SK-N-SH treated with all-trans-retinoic acid at 6 μM for 48 hours (cell line): ENCODE data around the gene AHSA1.

ENCODE experiments used
- ATAC-seq: fragments of 200-7000 bp; cut with Tn5 transposase; 3 replicates; pipeline ENCODE4 v1.9.1; 2020; ENCODE audit warnings: mild to moderate bottlenecking, moderate library complexity
- CSDC2 ChIP-seq: fragments of 250-450 bp; sonication (Bioruptor Pico); IDR thresholded peaks from 2 replicates; pipeline ENCODE4 v1.5.0; 2020; ENCODE audit warnings: mild to moderate bottlenecking, moderate library complexity
- ESRRG ChIP-seq: fragments of 250-450 bp; sonication (Bioruptor Pico); IDR thresholded peaks from 2 replicates; pipeline ENCODE4 v1.6.1; 2021; ENCODE audit warnings: mild to moderate bottlenecking
- GLIS3 ChIP-seq: fragments of 250-450 bp; sonication (Bioruptor Pico); IDR thresholded peaks from 2 replicates; pipeline ENCODE4 v1.5.0; 2020; ENCODE audit warnings: mild to moderate bottlenecking, moderate library complexity
- ISL1 ChIP-seq: fragments of 250-450 bp; sonication (Bioruptor Pico); IDR thresholded peaks from 2 replicates; pipeline ENCODE4 v2.1.2; 2022; ENCODE audit warnings: mild to moderate bottlenecking, moderate library complexity
- OSR1 ChIP-seq: fragments of 250-450 bp; sonication (Bioruptor Pico); IDR thresholded peaks from 2 replicates; pipeline ENCODE4 v1.8.0; 2022; ENCODE audit warnings: moderate library complexity, mild to moderate bottlenecking, inconsistent platforms
- POU6F1 ChIP-seq: fragments of 250-450 bp; sonication (Bioruptor Pico); IDR thresholded peaks from 2 replicates; pipeline ENCODE4 v1.8.0; 2021; ENCODE audit warnings: low read depth, mild to moderate bottlenecking, moderate library complexity, borderline replicate concordance
- PPARA ChIP-seq: fragments of 250-450 bp; sonication (Bioruptor Pico); IDR thresholded peaks from 2 replicates; pipeline ENCODE4 v1.5.0; 2020; ENCODE audit warnings: mild to moderate bottlenecking, borderline replicate concordance
- RARB ChIP-seq: fragments of 250-450 bp; sonication (Bioruptor Pico); IDR thresholded peaks from 2 replicates; pipeline ENCODE4 v1.8.0; 2021; ENCODE audit warnings: mild to moderate bottlenecking, moderate library complexity
- SNAI2 ChIP-seq: fragments of 250-450 bp; sonication (Bioruptor Pico); IDR thresholded peaks from 2 replicates; pipeline ENCODE4 v1.5.0; 2020; ENCODE audit warnings: mild to moderate bottlenecking, moderate library complexity
- TOX ChIP-seq: fragments of 250-450 bp; sonication (Bioruptor Pico); IDR thresholded peaks from 2 replicates; pipeline ENCODE4 v1.8.0; 2021; ENCODE audit warnings: mild to moderate bottlenecking, moderate library complexity, borderline replicate concordance
- ZC3H10 ChIP-seq: fragments of 250-450 bp; sonication (Bioruptor Pico); IDR thresholded peaks from 2 replicates; pipeline ENCODE4 v1.5.1; 2021; ENCODE audit warnings: mild to moderate bottlenecking, moderate library complexity
- ZFP3 ChIP-seq: fragments of 250-450 bp; sonication (Bioruptor Pico); IDR thresholded peaks from 2 replicates; pipeline ENCODE4 v1.5.0; 2020; ENCODE audit warnings: mild to moderate bottlenecking, moderate library complexity
- ZFP30 ChIP-seq: fragments of 450-650 bp; formaldehyde crosslinking; IDR thresholded peaks from 2 replicates; pipeline ENCODE4 v1.5.0; 2022; ENCODE audit warnings: mild to moderate bottlenecking, moderate library complexity
- ZNF565 ChIP-seq: fragments of 450-650 bp; formaldehyde crosslinking; conservative IDR thresholded peaks from 2 replicates; pipeline ENCODE4 v1.5.0; 2020; ENCODE audit warnings: low read depth, mild to moderate bottlenecking, moderate library complexity
- ZNF70 ChIP-seq: fragments of 450-650 bp; formaldehyde crosslinking; IDR thresholded peaks from 2 replicates; pipeline ENCODE4 v1.5.0; 2020; ENCODE audit warnings: mild to moderate bottlenecking, moderate library complexity
- ZNF8 ChIP-seq: fragments of 450-650 bp; formaldehyde crosslinking; IDR thresholded peaks from 2 replicates; pipeline ENCODE4 v1.5.0; 2020; ENCODE audit warnings: mild to moderate bottlenecking, moderate library complexity
- TF ChIP-seq, protein P1 (sequence below): fragments of 250-450 bp; sonication (Bioruptor Pico); IDR thresholded peaks from 2 replicates; pipeline ENCODE4 v1.5.0; 2020; ENCODE audit warnings: mild to moderate bottlenecking, moderate library complexity
- TF ChIP-seq, protein P2 (sequence below): fragments of 250-450 bp; sonication (Bioruptor Pico); IDR thresholded peaks from 2 replicates; pipeline ENCODE4 v1.5.1; 2021; ENCODE audit warnings: mild to moderate bottlenecking, moderate library complexity
- TF ChIP-seq, protein P3 (sequence below): fragments of 250-450 bp; sonication (Bioruptor Pico); IDR thresholded peaks from 2 replicates; pipeline ENCODE4 v1.5.1; 2020; ENCODE audit warnings: low read depth, mild to moderate bottlenecking, moderate library complexity
- TF ChIP-seq, protein P4 (sequence below): fragments of 250-450 bp; sonication (Bioruptor Pico); IDR thresholded peaks from 2 replicates; pipeline ENCODE4 v1.8.0; 2020; ENCODE audit warnings: mild to moderate bottlenecking, moderate library complexity, borderline replicate concordance

Gene AHSA1

DNA sequence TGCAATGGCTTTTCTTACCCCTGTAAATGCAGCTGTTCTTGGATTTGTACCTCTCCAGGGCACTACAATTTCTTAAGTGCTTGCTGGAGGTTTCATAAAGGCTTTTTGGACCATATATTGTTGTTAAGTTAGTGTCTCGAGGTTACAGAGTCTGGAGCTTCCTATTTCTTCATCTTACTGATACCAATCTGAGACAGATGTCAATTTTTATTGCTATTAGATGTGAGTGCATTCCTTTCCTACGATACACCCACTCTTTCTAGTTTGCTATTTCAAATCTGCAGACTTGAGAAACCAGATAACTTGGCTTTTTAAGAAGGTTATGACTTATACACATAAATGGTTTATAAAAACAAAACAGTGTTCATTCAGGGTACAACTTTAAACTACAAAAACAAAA, 36.7 kb upstream of the AHSA1 start:
- no peak for ATAC-seq
- TF ChIP-seq TOX (CRISPR knock-in tag), result no peak
- no peak for TF ChIP-seq GLIS3
- TF ChIP-seq, all 23 proteins: peak for 0

GRCh38 chr14:77423423-77423822, 34.5 kb upstream of the AHSA1 start, which contains the start of gene NOXRED1:
TSS of gene NOXRED1 (minus strand) at chr14:77423523. CDS start at chr14:77422889, 634 bp downstream.
- TF ChIP-seq OSR1 (CRISPR knock-in tag), result no peak
- TF ChIP-seq ESRRG (CRISPR knock-in tag), result no peak
- TF ChIP-seq RARB (CRISPR knock-in tag), result no peak
- no peak for TF ChIP-seq CSDC2 (CRISPR knock-in tag)
- TF ChIP-seq, protein P1, sequence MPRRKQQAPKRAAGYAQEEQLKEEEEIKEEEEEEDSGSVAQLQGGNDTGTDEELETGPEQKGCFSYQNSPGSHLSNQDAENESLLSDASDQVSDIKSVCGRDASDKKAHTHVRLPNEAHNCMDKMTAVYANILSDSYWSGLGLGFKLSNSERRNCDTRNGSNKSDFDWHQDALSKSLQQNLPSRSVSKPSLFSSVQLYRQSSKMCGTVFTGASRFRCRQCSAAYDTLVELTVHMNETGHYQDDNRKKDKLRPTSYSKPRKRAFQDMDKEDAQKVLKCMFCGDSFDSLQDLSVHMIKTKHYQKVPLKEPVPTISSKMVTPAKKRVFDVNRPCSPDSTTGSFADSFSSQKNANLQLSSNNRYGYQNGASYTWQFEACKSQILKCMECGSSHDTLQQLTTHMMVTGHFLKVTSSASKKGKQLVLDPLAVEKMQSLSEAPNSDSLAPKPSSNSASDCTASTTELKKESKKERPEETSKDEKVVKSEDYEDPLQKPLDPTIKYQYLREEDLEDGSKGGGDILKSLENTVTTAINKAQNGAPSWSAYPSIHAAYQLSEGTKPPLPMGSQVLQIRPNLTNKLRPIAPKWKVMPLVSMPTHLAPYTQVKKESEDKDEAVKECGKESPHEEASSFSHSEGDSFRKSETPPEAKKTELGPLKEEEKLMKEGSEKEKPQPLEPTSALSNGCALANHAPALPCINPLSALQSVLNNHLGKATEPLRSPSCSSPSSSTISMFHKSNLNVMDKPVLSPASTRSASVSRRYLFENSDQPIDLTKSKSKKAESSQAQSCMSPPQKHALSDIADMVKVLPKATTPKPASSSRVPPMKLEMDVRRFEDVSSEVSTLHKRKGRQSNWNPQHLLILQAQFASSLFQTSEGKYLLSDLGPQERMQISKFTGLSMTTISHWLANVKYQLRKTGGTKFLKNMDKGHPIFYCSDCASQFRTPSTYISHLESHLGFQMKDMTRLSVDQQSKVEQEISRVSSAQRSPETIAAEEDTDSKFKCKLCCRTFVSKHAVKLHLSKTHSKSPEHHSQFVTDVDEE (CRISPR knock-in tag), result no peak
- TF ChIP-seq TOX (CRISPR knock-in tag), result no peak
- no peak for ATAC-seq

DNA sequence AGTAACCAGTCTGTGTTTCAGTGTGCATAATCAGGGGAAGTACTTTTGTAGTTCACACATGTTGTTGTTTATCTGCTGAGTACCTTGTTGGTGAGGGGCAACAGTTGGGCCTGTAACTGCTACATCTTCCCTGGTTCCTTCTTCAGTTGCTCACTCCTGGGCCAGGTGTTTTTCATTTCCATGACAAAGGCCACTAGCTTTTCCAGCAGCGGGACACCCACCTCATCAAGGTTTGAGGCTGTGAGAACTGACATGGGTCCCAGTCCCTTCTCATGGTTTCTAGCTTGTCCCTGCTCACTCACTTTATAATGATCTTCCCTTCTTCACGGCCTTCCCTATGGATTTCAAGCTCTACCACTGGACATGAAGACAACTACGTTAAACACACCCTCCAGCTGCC, 33.0 kb upstream of the AHSA1 start:
- no peak for TF ChIP-seq ZNF8 (CRISPR knock-in tag)
- TF ChIP-seq ZNF565 (CRISPR knock-in tag), result no peak
- no peak for TF ChIP-seq GLIS3
- TF ChIP-seq ISL1 (CRISPR knock-in tag), result no peak
- no peak for TF ChIP-seq RARB (CRISPR knock-in tag)
- TF ChIP-seq, protein P2, sequence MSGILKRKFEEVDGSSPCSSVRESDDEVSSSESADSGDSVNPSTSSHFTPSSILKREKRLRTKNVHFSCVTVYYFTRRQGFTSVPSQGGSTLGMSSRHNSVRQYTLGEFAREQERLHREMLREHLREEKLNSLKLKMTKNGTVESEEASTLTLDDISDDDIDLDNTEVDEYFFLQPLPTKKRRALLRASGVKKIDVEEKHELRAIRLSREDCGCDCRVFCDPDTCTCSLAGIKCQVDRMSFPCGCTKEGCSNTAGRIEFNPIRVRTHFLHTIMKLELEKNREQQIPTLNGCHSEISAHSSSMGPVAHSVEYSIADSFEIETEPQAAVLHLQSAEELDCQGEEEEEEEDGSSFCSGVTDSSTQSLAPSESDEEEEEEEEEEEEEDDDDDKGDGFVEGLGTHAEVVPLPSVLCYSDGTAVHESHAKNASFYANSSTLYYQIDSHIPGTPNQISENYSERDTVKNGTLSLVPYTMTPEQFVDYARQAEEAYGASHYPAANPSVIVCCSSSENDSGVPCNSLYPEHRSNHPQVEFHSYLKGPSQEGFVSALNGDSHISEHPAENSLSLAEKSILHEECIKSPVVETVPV (CRISPR knock-in tag), result no peak
- TF ChIP-seq ZFP30 (CRISPR knock-in tag), result no peak
- no peak for TF ChIP-seq PPARA (CRISPR knock-in tag)
- TF ChIP-seq ZC3H10, result no peak
- TF ChIP-seq ESRRG (CRISPR knock-in tag), result no peak
- TF ChIP-seq, protein P3, sequence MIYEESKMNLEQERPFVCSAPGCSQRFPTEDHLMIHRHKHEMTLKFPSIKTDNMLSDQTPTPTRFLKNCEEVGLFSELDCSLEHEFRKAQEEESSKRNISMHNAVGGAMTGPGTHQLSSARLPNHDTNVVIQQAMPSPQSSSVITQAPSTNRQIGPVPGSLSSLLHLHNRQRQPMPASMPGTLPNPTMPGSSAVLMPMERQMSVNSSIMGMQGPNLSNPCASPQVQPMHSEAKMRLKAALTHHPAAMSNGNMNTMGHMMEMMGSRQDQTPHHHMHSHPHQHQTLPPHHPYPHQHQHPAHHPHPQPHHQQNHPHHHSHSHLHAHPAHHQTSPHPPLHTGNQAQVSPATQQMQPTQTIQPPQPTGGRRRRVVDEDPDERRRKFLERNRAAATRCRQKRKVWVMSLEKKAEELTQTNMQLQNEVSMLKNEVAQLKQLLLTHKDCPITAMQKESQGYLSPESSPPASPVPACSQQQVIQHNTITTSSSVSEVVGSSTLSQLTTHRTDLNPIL (CRISPR knock-in tag), result no peak
- no peak for TF ChIP-seq SNAI2 (CRISPR knock-in tag)
- TF ChIP-seq ZFP3 (CRISPR knock-in tag), result no peak
- TF ChIP-seq, protein P1 (CRISPR knock-in tag), result no peak
- TF ChIP-seq CSDC2 (CRISPR knock-in tag), result no peak
- no peak for TF ChIP-seq OSR1 (CRISPR knock-in tag)
- no peak for TF ChIP-seq ZNF70 (CRISPR knock-in tag)

DNA sequence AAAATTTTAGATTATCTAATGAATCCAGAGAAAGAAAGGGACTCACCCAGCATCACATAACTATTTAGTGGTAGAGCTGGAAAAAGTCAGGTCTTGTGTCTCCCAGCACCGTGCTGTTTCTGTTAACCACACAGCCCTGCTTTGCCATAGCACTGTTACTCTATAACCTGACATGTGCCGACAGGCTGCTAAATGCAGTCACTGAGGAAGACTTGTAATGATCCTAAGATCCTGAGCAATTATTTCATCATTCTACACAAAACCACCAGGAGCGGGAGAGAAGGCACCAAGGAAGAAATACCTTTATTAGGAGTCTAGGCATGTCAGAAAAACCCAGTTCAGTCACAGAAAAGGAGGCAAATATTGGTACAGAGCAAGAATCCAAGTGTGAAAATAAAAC, 31.5 kb upstream of the AHSA1 start:
- ATAC-seq, result no peak

More for the DNA sequence above, 33.0 kb upstream of the AHSA1 start:
- no peak for ATAC-seq

More for the DNA sequence above, 31.5 kb upstream of the AHSA1 start:
- TF ChIP-seq ZNF565 (CRISPR knock-in tag) (no peak), ISL1 (CRISPR knock-in tag) (no peak), POU6F1 (no peak), GLIS3 (no peak)
- TF ChIP-seq, protein P4, sequence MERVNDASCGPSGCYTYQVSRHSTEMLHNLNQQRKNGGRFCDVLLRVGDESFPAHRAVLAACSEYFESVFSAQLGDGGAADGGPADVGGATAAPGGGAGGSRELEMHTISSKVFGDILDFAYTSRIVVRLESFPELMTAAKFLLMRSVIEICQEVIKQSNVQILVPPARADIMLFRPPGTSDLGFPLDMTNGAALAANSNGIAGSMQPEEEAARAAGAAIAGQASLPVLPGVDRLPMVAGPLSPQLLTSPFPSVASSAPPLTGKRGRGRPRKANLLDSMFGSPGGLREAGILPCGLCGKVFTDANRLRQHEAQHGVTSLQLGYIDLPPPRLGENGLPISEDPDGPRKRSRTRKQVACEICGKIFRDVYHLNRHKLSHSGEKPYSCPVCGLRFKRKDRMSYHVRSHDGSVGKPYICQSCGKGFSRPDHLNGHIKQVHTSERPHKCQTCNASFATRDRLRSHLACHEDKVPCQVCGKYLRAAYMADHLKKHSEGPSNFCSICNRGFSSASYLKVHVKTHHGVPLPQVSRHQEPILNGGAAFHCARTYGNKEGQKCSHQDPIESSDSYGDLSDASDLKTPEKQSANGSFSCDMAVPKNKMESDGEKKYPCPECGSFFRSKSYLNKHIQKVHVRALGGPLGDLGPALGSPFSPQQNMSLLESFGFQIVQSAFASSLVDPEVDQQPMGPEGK (CRISPR knock-in tag), result no peak
- TF ChIP-seq, all 23 proteins: peak for 0
